ENCODE data around the gene HRAS. TPM values are rescaled to one million over a fixed set of nuclear protein-coding genes. Genes with fewer than 3 reads are reported as not detected.
"Not testable (repeated sequence)": the region's sequence is repeated elsewhere in the genome, so short reads cannot be mapped to it uniquely, and the experiment has no call there.

The HRAS gene
- total and polyA plus RNA-seq, 2 experiments from 2014 or later = 62.1 to 76.9 TPM

GRCh38 chr11:520428-521176 lies 14.8 kb downstream of the HRAS start:
- Histone ChIP-seq H3K36me3 (ENCODE audit: low read depth) (no peaks in the 10 kb centered on the region), H4K20me1 (ENCODE audit: insufficient read depth) (no peaks in the 10 kb centered on the region), H3K27me3 (replicated peaks; ENCODE audit: insufficient read depth) (no peaks in the 10 kb centered on the region), H3K79me2 (ENCODE audit: insufficient read depth) (0 out of 2 replicates have a peak, but pooled peaks cover 6% of the 10 kb centered on the region), H3K27ac (no peak overlapping the region), H3K9ac (no peak overlapping the region), H3K4me1 (ENCODE audit: insufficient read depth) (peaks cover 9% of the 10 kb centered on the region; the same call in 1 of the 2 replicates), H3K9me2 (ENCODE audit: insufficient read depth) (no peaks in the 10 kb centered on the region), H2AFZ (no peak overlapping the region), H3K9me3 (ENCODE audit: low read depth) (no peaks in the 10 kb centered on the region), H3K4me2 (ENCODE audit: unreplicated experiment) (no peak overlapping the region), H3F3A (ENCODE audit: insufficient read depth) (no peaks in the 10 kb centered on the region), H3K4me3 (no peak overlapping the region)
- in situ Hi-C loops (cut with MboI) = no loop called here
- DNase-seq = no peak
- WGBS, 2 experiments (ENCODE audit: low coverage in 1 of 2, low lambda C conversion rate in 2 of 2, missing lambda C conversion rate in 2 of 2) = 85 to 86% methylated on average over 39 of the region's 39 CpGs
- TF ChIP-seq EZH2 (IDR thresholded peaks at IDR 0.05; ENCODE audit: insufficient read depth, poor library complexity, severe bottlenecking) = no peak
- TF ChIP-seq EZH2phosphoT487 (IDR thresholded peaks at IDR 0.05; ENCODE audit: insufficient read depth, low read depth) = no peak

- in situ Hi-C loops (cut with MboI) = no loop called here
- peaks cover 16% of the 10 kb centered on the region; the same call in 1 of the 2 replicates for H3K79me2 ChIP-seq (ENCODE audit: insufficient read depth)
- H3K36me3 ChIP-seq (ENCODE audit: low read depth) = no peaks in the 10 kb centered on the region
- no peak for TF ChIP-seq EZH2phosphoT487 (IDR thresholded peaks at IDR 0.05; ENCODE audit: insufficient read depth, low read depth)
- no peak for TF ChIP-seq EZH2 (IDR thresholded peaks at IDR 0.05; ENCODE audit: insufficient read depth, poor library complexity, severe bottlenecking)
- H3K27me3 ChIP-seq (replicated peaks; ENCODE audit: insufficient read depth) = no peaks in the 10 kb centered on the region
- peak overlapping the region; percentile 62 for H3K4me3 ChIP-seq
- peak overlapping the region; percentile 69 for H2AFZ ChIP-seq
- peak overlapping the region; percentile 87 for H3K27ac ChIP-seq
- peaks cover 9% of the 10 kb centered on the region; the same call in 1 of the 2 replicates for H3K4me1 ChIP-seq (ENCODE audit: insufficient read depth)
- H3F3A ChIP-seq (ENCODE audit: insufficient read depth) = no peaks in the 10 kb centered on the region
- H4K20me1 ChIP-seq (ENCODE audit: insufficient read depth) = no peaks in the 10 kb centered on the region
- peak overlapping the region; percentile 70 for H3K9ac ChIP-seq
- no peaks in the 10 kb centered on the region for H3K9me2 ChIP-seq (ENCODE audit: insufficient read depth)
- 2% methylated on average over 55 of the region's 74 CpGs for WGBS, 2 experiments (ENCODE audit: low coverage in 1 of 2, low lambda C conversion rate in 2 of 2, missing lambda C conversion rate in 2 of 2)
- peak; percentile 99 for DNase-seq
- peak overlapping the region; percentile 60 for H3K4me2 ChIP-seq (ENCODE audit: unreplicated experiment)
- H3K9me3 ChIP-seq (ENCODE audit: low read depth) = no peaks in the 10 kb centered on the region
Observed at GRCh38 chr11:518463-519202, 16.7 kb downstream of the HRAS start.

DNA sequence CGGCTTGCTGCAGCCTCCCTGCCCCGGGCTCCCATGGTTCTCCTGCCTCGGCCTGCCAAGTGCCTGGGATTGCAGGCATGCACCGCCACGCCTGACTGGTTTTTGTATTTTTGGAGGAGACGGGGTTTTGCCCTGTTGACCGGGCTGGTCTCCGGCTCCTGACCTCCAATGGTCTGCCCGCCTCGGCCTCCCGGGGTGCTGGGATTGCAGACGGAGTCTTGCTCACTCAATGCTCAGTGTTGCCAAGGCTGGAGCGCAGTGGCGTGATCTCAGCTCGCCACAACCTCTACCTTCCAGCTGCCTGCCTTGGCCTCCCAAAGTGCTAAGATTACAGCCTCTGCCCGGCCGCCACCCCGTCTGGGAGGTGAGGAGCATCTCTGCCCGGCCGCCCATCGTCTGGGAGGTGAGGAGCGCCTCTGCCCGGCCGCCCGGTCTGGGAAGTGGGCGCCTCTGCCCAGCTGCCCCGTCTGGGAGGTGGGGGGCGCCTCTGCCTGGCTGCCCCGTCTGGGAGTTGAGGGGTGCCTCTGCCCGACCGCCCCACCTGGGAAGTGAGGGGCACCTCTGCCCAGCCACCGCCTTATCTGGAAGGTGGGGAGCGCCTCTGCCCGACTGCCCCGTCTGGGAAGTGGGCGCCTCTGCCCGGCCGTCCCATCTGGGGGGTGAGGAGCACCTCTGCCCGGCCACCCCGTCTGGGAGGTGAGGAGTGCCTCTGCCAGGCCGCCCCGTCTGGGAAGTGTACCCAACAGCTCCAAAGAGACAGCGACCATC lies 18.3 kb downstream of the HRAS start:
- H3K4me3 ChIP-seq; H3K36me3 ChIP-seq (ENCODE audit: low read depth); H3F3A ChIP-seq (ENCODE audit: insufficient read depth); H3K27me3 ChIP-seq (replicated peaks; ENCODE audit: insufficient read depth); H3K4me1 ChIP-seq (ENCODE audit: insufficient read depth); H2AFZ ChIP-seq; H3K9me3 ChIP-seq (ENCODE audit: low read depth); H3K9me2 ChIP-seq (ENCODE audit: insufficient read depth); H4K20me1 ChIP-seq (ENCODE audit: insufficient read depth); H3K4me2 ChIP-seq (ENCODE audit: unreplicated experiment); in situ Hi-C loops (cut with MboI); DNase-seq: not testable (repeated sequence)
- Histone ChIP-seq H3K79me2 (ENCODE audit: insufficient read depth) (peaks cover 16% of the 10 kb centered on the region; the same call in 1 of the 2 replicates), H3K27ac (peak overlapping the region; percentile 87), H3K9ac (peak overlapping the region; percentile 70; the same call in 1 of the 2 replicates)
- WGBS, 2 experiments (ENCODE audit: low coverage in 1 of 2, low lambda C conversion rate in 2 of 2, missing lambda C conversion rate in 2 of 2) = 92% methylated on average over 29 to 43 of the region's 43 CpGs

- no peaks in the 10 kb centered on the region for H3K27me3 ChIP-seq (replicated peaks; ENCODE audit: insufficient read depth)
- H3K4me2 ChIP-seq (ENCODE audit: unreplicated experiment) = no peak overlapping the region
- no peaks in the 10 kb centered on the region for H3F3A ChIP-seq (ENCODE audit: insufficient read depth)
- TF ChIP-seq EZH2 (IDR thresholded peaks at IDR 0.05; ENCODE audit: insufficient read depth, poor library complexity, severe bottlenecking) = no peak
- TF ChIP-seq EZH2phosphoT487 (IDR thresholded peaks at IDR 0.05; ENCODE audit: insufficient read depth, low read depth) = no peak
- H3K36me3 ChIP-seq (ENCODE audit: low read depth) = peaks cover 3% of the 10 kb centered on the region; the same call in 1 of the 2 replicates
- no peak overlapping the region for H2AFZ ChIP-seq
- H3K4me1 ChIP-seq (ENCODE audit: insufficient read depth) = peaks cover 9% of the 10 kb centered on the region; the same call in 1 of the 2 replicates
- H3K9me3 ChIP-seq (ENCODE audit: low read depth) = no peaks in the 10 kb centered on the region
- no peak overlapping the region for H3K4me3 ChIP-seq
- no peak overlapping the region for H3K9ac ChIP-seq
- DNase-seq = no peak
- 96 to 99% methylated on average over 4 of the region's 4 CpGs for WGBS, 2 experiments (ENCODE audit: low coverage in 1 of 2, low lambda C conversion rate in 2 of 2, missing lambda C conversion rate in 2 of 2)
- no peak overlapping the region for H3K27ac ChIP-seq
- no peaks in the 10 kb centered on the region for H3K9me2 ChIP-seq (ENCODE audit: insufficient read depth)
- in situ Hi-C loops (cut with MboI) = no loop called here
- H4K20me1 ChIP-seq (ENCODE audit: insufficient read depth) = no peaks in the 10 kb centered on the region
- H3K79me2 ChIP-seq (ENCODE audit: insufficient read depth) = peaks cover 16% of the 10 kb centered on the region; the same call in 1 of the 2 replicates
Observed at GRCh38 chr11:516400-516799, 19.0 kb downstream of the HRAS start.

All from GM23248 (cell line).